Stimulated activated CD4-positive, alpha-beta T cell treated with anti-CD3 and anti-CD28 coated beads, Interleukin-1b, Interleukin-23, amount 100 ng/mL, for 4 hours (primary cell): ENCODE measurements around the gene GGTA1.
A peak's percentile ranks its signal among the peaks of the same experiment; 100 is the strongest.

Experiments
- DNase-seq, 2 donors: peaks; one replicate each; pipeline ENCODE4 v3.0.0-alpha.2; 2020; ENCODE audit warnings: low read depth in 2 of 2

GGTA1 gene

GRCh38 chr9:121499177-121499426 lies 542 bp downstream of the GGTA1 start:
- no peak for DNase-seq

- DNase-seq: no peak
Measured at GRCh38 chr9:121498487-121499176, 1.0 kb downstream of the GGTA1 start.

- DNase-seq: peak in 1 of 2 donors; percentile 18
Measured at GRCh38 chr9:121498150-121498486, 1.5 kb downstream of the GGTA1 start.

GRCh38 chr9:121495976-121496375 lies 3.7 kb downstream of the GGTA1 start:
- no peak for DNase-seq

GRCh38 chr9:121494192-121494591 lies 5.5 kb downstream of the GGTA1 start:
- DNase-seq: no peak

GRCh38 chr9:121491111-121491510 lies 8.5 kb downstream of the GGTA1 start:
- DNase-seq: no peak

- no peak for DNase-seq
Measured at GRCh38 chr9:121489344-121489743, 10.3 kb downstream of the GGTA1 start.

- DNase-seq: no peak
Measured at GRCh38 chr9:121486043-121486442, 13.6 kb downstream of the GGTA1 start.

GRCh38 chr9:121485623-121486022 lies 14.0 kb downstream of the GGTA1 start:
- no peak for DNase-seq

GRCh38 chr9:121484651-121485446 lies 14.8 kb downstream of the GGTA1 start:
- DNase-seq: no peak

- no peak for DNase-seq
Measured at GRCh38 chr9:121483473-121484031, 16.1 kb downstream of the GGTA1 start.

- no peak for DNase-seq
Measured at GRCh38 chr9:121483049-121483448, 16.6 kb downstream of the GGTA1 start.

- DNase-seq: no peak
Measured at GRCh38 chr9:121478816-121479676, 20.6 kb downstream of the GGTA1 start.

- no peak for DNase-seq
Measured at GRCh38 chr9:121476156-121476555, 23.5 kb downstream of the GGTA1 start.

- DNase-seq: no peak
Measured at GRCh38 chr9:121474231-121474947, 25.3 kb downstream of the GGTA1 start.

- DNase-seq: no peak
Measured at GRCh38 chr9:121473229-121473628, 26.4 kb downstream of the GGTA1 start.

GRCh38 chr9:121472446-121472845 lies 27.2 kb downstream of the GGTA1 start:
- no peak for DNase-seq

GRCh38 chr9:121466142-121466541 lies 33.5 kb downstream of the GGTA1 start:
- DNase-seq: no peak

GRCh38 chr9:121464968-121465367 lies 34.7 kb downstream of the GGTA1 start:
- DNase-seq: no peak

GRCh38 chr9:121463026-121463807 lies 36.4 kb downstream of the GGTA1 start:
- no peak for DNase-seq

- no peak for DNase-seq
Measured at GRCh38 chr9:121459513-121459912, 40.1 kb downstream of the GGTA1 start.
